Measurements from ENCODE around the gene SHANK3. TPM values are rescaled to one million over a fixed set of nuclear protein-coding genes. Genes with fewer than 3 reads are reported as not detected.

The SHANK3 gene
- total and polyA plus RNA-seq, 2 of the 8 experiments (the other 6 are each of a cell fraction or from before 2014, with no cell fraction given), result 1.5 to 6.0 TPM

GRCh38 chr22:50714631-50715179 lies 42.1 kb downstream of the SHANK3 start:
- no peak for FAIRE-seq
- no peak for TF ChIP-seq USF2 (IDR thresholded peaks at IDR 0.05; ENCODE audit: low read length)
- TF ChIP-seq KDM4A (IDR thresholded peaks at IDR 0.05; ENCODE audit: low read depth, low read length, severe bottlenecking), result no peak
- TF ChIP-seq SIX5 (IDR thresholded peaks at IDR 0.05; ENCODE audit: low read depth, low read length), result no peak
- TF ChIP-seq CHD1 (IDR thresholded peaks at IDR 0.05; ENCODE audit: low read depth, low read length), result no peak
- TF ChIP-seq RNF2 (IDR thresholded peaks at IDR 0.05; ENCODE audit: borderline replicate concordance, low read depth, low read length, missing control alignments, poor library complexity, severe bottlenecking), result no peak
- no peak for TF ChIP-seq NANOG (IDR thresholded peaks at IDR 0.05; ENCODE audit: insufficient read depth, low read depth, low read length, poor library complexity, severe bottlenecking)
- no peak for TF ChIP-seq TCF12 (IDR thresholded peaks at IDR 0.05; ENCODE audit: low read depth, low read length)
- no peak for TF ChIP-seq TBP (IDR thresholded peaks at IDR 0.05; ENCODE audit: low read depth, low read length)
- TF ChIP-seq SRF (IDR thresholded peaks at IDR 0.05; ENCODE audit: low read depth, low read length), result no peak
- TF ChIP-seq PHF8 (conservative IDR thresholded peaks at IDR 0.05; ENCODE audit: low read depth, low read length), result no peak
- no peak for TF ChIP-seq ATF3 (IDR thresholded peaks at IDR 0.05; ENCODE audit: insufficient read depth, low read depth, low read length)
- no peak for TF ChIP-seq SIRT6 (IDR thresholded peaks at IDR 0.05; ENCODE audit: low read length)

More at GRCh38 chr22:50714631-50715179, 42.1 kb downstream of the SHANK3 start:
- no peak overlapping the region for H3K27ac ChIP-seq (ENCODE audit: low read depth, low read length)
- no peak overlapping the region for H3K56ac ChIP-seq (replicated peaks; ENCODE audit: insufficient read length, low read depth, low read length)
- H3K36me3 ChIP-seq (ENCODE audit: control insufficient read depth in 2 of 4, insufficient read depth in 4 of 4, low read length in 3 of 4), result no peaks in the 10 kb centered on the region
- H3K4me1 ChIP-seq (replicated peaks in 1 of 4; ENCODE audit: control insufficient read depth in 3 of 4, insufficient read depth in 4 of 4, low read length in 3 of 4), result no peaks in the 10 kb centered on the region
- H4K91ac ChIP-seq (replicated peaks; ENCODE audit: insufficient read length, low read length), result no peak overlapping the region
- H3K14ac ChIP-seq (ENCODE audit: insufficient read length), result no peak overlapping the region
- no peaks in the 10 kb centered on the region for H3K79me1 ChIP-seq (ENCODE audit: low read depth, low read length)
- H3K4me3 ChIP-seq (ENCODE audit: extremely low read depth in 1 of 4, insufficient read depth in 2 of 4, low read depth in 3 of 4, low read length in 4 of 4), result no peak overlapping the region
- H3K4me2 ChIP-seq (ENCODE audit: insufficient read depth in 1 of 2, low read depth in 2 of 2, low read length in 2 of 2), result no peak overlapping the region
- no peak overlapping the region for H2BK5ac ChIP-seq (ENCODE audit: low read depth, low read length)
- H2BK12ac ChIP-seq (ENCODE audit: low read depth, low read length), result no peak overlapping the region
- 94% methylated on average over 21 of the region's 22 CpGs; no CpG with 5 or more reads in 1 of the 2 experiments for WGBS, 2 experiments (ENCODE audit: extremely low coverage in 1 of 2, insufficient coverage in 1 of 2, insufficient read length in 1 of 2, insufficient replicate concordance in 2 of 2, low coverage in 1 of 2, low lambda C conversion rate in 2 of 2, missing lambda C conversion rate in 1 of 2)
- H4K8ac ChIP-seq (ENCODE audit: extremely low read depth, insufficient read depth, low read length), result no peak overlapping the region
- no peak overlapping the region for H3K9ac ChIP-seq (replicated peaks in 1 of 4; ENCODE audit: extremely low read depth in 1 of 4, low read depth in 3 of 4, low read length in 3 of 4)
- H3K4ac ChIP-seq (replicated peaks; ENCODE audit: insufficient read length, low read depth, low read length), result no peak overlapping the region
- peaks cover 8 to 19% (median 16%) of the 10 kb centered on the region in 4 experiments for H3K27me3 ChIP-seq (replicated peaks in 1 of 4; ENCODE audit: control insufficient read depth in 3 of 4, extremely low read depth in 1 of 4, insufficient read depth in 3 of 4, low read length in 3 of 4)
- no peak overlapping the region for H4K5ac ChIP-seq (ENCODE audit: insufficient read length, low read depth, low read length)
- no peak overlapping the region for H3K18ac ChIP-seq (ENCODE audit: extremely low read depth, low read length)
- no peaks in the 10 kb centered on the region for H3K79me2 ChIP-seq (ENCODE audit: control insufficient read depth in 1 of 2, insufficient read depth in 2 of 2, low read length in 2 of 2)
- peaks cover 4 to 29% of the 10 kb centered on the region in 2 experiments for H4K20me1 ChIP-seq (replicated peaks in 1 of 2; ENCODE audit: control insufficient read depth in 1 of 2, insufficient read depth in 2 of 2, low read length in 2 of 2)
- no peak overlapping the region for H2BK120ac ChIP-seq (replicated peaks; ENCODE audit: low read depth, low read length)
- no peak overlapping the region for H2AK5ac ChIP-seq (ENCODE audit: low read depth, low read length)
- no peak for DNase-seq (ENCODE audit: low read depth in 1 of 2, low spot score in 2 of 2)
- ChIA-PET CTCF (ENCODE audit: partially characterized antibody) (interaction anchor here (1.3 to 3.4 kb wide), 2 partner anchors 11 to 17 kb away, joined by 5 to 12 read pairs; no protein-coding TSS in a partner anchor), POLR2A (ENCODE audit: partially characterized antibody) (no interaction called here)
- no peak overlapping the region for H3K23ac ChIP-seq (ENCODE audit: insufficient read length)
- H2BK20ac ChIP-seq (ENCODE audit: low read length), result no peak overlapping the region
- no peak overlapping the region for H2AFZ ChIP-seq (ENCODE audit: low read length)
- no peaks in the 10 kb centered on the region for H3K23me2 ChIP-seq (ENCODE audit: low read depth, low read length)
- no peak overlapping the region for H2BK15ac ChIP-seq (ENCODE audit: low read length)
- H3K9me3 ChIP-seq (ENCODE audit: insufficient read depth in 2 of 2, low read depth in 1 of 2, low read length in 1 of 2), result no peaks in the 10 kb centered on the region
